ENCODE results near the gene RANBP3. TPM values are rescaled to one million over a fixed set of nuclear protein-coding genes. Genes with fewer than 3 reads are reported as not detected.

The RANBP3 gene
- total and polyA plus RNA-seq, 4 donors: 33.6 to 67.7 (median 54.9) TPM

DNA sequence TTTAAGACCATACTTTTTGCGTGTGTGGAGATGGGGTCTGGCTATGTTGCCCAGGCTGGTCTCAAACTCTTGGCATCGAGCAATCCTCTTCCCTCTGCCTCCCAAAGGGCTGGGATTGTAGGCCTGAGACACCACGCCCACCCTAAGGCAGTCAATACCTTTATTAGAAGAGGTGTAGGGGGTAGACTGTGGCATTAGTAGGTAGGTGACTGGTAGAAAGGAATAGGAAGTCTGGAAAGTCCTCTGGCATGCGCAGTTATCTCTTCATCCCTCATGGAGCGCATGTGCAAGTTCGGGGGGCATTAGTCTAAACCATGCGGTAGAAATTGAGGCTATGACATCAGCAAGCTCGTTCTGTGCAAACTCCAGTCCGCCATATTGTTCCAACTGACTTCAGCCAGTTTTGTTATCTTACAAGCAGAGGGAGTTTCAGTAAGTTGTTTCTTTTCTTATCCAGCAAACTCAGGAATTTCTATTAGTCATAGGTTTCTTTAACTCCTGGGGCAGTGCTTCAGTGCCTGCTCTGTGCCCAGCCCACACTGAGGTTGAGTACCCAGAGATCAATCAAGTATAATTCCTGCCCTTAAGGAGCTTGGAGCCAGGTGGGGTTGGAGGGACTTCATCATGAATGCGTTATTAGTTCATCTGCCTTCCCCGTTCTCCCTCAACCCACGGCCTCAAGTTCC lies 7.3 kb upstream of the RANBP3 start:
- no peak overlapping the region for H3K9ac ChIP-seq (ENCODE audit: insufficient read depth in 1 of 2, low read length in 2 of 2)
- TF ChIP-seq, protein P1, sequence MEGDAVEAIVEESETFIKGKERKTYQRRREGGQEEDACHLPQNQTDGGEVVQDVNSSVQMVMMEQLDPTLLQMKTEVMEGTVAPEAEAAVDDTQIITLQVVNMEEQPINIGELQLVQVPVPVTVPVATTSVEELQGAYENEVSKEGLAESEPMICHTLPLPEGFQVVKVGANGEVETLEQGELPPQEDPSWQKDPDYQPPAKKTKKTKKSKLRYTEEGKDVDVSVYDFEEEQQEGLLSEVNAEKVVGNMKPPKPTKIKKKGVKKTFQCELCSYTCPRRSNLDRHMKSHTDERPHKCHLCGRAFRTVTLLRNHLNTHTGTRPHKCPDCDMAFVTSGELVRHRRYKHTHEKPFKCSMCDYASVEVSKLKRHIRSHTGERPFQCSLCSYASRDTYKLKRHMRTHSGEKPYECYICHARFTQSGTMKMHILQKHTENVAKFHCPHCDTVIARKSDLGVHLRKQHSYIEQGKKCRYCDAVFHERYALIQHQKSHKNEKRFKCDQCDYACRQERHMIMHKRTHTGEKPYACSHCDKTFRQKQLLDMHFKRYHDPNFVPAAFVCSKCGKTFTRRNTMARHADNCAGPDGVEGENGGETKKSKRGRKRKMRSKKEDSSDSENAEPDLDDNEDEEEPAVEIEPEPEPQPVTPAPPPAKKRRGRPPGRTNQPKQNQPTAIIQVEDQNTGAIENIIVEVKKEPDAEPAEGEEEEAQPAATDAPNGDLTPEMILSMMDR (IDR thresholded peaks at IDR 0.05; ENCODE audit: control extremely low read depth, extremely low read depth): no peak
- H3K9me3 ChIP-seq (ENCODE audit: control insufficient read depth in 4 of 4, insufficient read depth in 3 of 4, low read length in 3 of 4): no peaks in the 10 kb centered on the region
- 91 to 95% methylated on average over 12 of the region's 12 CpGs for WGBS, 2 donors
- DNase-seq: no peak
- ATAC-seq (ENCODE audit: insufficient read depth, low FRiP score): no peak
- no peaks in the 10 kb centered on the region for H3K36me3 ChIP-seq (ENCODE audit: control insufficient read depth in 4 of 4, insufficient read depth in 4 of 4, low read length in 4 of 4)
- no peaks in the 10 kb centered on the region for H3K27me3 ChIP-seq (ENCODE audit: control insufficient read depth in 3 of 3, insufficient read depth in 3 of 3, low read length in 2 of 3)
- no peak overlapping the region for H3K4me3 ChIP-seq
- peaks cover 0 to 34% (median 5%) of the 10 kb centered on the region in 5 donors for H3K4me1 ChIP-seq (ENCODE audit: control insufficient read depth in 5 of 5, insufficient read depth in 5 of 5, low read length in 5 of 5)
- no peak overlapping the region for H3K27ac ChIP-seq (ENCODE audit: low read depth in 1 of 2, low read length in 1 of 2)

DNA sequence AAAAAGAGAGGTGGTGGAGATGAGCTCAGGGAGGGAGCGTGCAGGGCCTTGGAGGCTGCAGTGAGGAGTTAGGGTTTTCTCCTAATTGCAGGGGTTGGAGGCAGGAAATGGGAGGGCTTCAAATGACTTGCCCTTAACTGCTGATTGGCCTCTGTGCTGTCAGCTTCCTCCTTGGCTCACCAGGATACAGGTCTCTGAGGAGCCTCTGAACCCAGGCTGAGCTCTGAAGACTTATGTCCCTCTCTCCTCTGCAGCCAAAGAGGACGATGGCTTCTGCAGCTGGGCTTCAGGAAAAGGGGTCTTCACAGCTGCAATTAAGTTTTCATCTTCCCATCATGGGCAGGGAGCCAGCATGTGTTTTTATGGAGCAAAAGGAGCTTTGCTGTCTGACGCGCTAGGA lies 6.7 kb upstream of the RANBP3 start:
- Histone ChIP-seq H3K9ac (ENCODE audit: insufficient read depth in 1 of 2, low read length in 2 of 2) (peak overlapping the region in 1 of 2 donors; percentile 19), H3K9me3 (ENCODE audit: control insufficient read depth in 4 of 4, insufficient read depth in 3 of 4, low read length in 3 of 4) (no peaks in the 10 kb centered on the region), H3K36me3 (ENCODE audit: control insufficient read depth in 4 of 4, insufficient read depth in 4 of 4, low read length in 4 of 4) (no peaks in the 10 kb centered on the region), H3K27ac (ENCODE audit: low read depth in 1 of 2, low read length in 1 of 2) (no peak overlapping the region), H3K4me1 (ENCODE audit: control insufficient read depth in 5 of 5, insufficient read depth in 5 of 5, low read length in 5 of 5) (peaks cover 0 to 34% (median 5%) of the 10 kb centered on the region in 5 donors), H3K4me3 (no peak overlapping the region), H3K27me3 (ENCODE audit: control insufficient read depth in 3 of 3, insufficient read depth in 3 of 3, low read length in 2 of 3) (no peaks in the 10 kb centered on the region)
- no peak for ATAC-seq (ENCODE audit: insufficient read depth, low FRiP score)
- TF ChIP-seq, protein P1 (IDR thresholded peaks at IDR 0.05; ENCODE audit: control extremely low read depth, extremely low read depth): no peak
- WGBS, 2 donors: 59 to 85% methylated on average over 4 of the region's 4 CpGs
- peak; percentile 65 to 79 (median 73) for DNase-seq

DNA sequence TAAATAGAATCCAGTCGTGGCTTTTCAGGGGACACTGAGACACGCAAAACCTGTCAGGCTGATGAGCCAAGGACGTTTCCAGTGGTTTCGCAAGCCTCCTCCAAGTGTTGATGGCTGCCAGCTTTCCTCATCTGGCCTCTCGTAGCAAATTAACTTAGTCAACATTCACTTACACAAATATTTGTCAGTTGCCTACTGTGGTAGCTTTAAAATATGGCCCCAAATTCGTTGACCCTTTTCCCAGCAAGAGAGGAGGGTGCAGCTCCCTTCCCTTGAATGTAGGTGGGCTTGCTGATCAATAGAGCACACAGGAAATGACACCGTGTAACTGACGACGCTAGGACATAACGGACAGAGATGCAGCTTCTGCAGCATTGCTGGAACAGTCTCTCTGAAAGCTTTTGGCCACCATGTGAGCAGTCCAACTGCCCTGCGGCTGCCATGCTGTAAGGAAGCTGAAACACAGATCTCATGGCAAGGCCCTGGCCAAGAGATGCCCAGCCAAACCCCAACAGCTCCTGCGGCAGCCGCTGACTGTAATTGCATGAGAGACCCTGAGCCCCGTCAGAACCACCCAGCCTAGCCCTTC lies 5.5 kb upstream of the RANBP3 start:
- TF ChIP-seq, protein P1 (IDR thresholded peaks at IDR 0.05; ENCODE audit: control extremely low read depth, extremely low read depth): no peak
- H3K9ac ChIP-seq (ENCODE audit: insufficient read depth in 1 of 2, low read length in 2 of 2): no peak overlapping the region
- no peaks in the 10 kb centered on the region for H3K36me3 ChIP-seq (ENCODE audit: control insufficient read depth in 4 of 4, insufficient read depth in 4 of 4, low read length in 4 of 4)
- ATAC-seq (ENCODE audit: insufficient read depth, low FRiP score): no peak
- H3K4me1 ChIP-seq (ENCODE audit: control insufficient read depth in 5 of 5, insufficient read depth in 5 of 5, low read length in 5 of 5): peaks cover 2 to 40% (median 11%) of the 10 kb centered on the region in 5 donors
- 46 to 59% methylated on average over 14 of the region's 14 CpGs for WGBS, 2 donors
- peak; percentile 63 to 87 (median 79) for DNase-seq
- H3K27me3 ChIP-seq (ENCODE audit: control insufficient read depth in 3 of 3, insufficient read depth in 3 of 3, low read length in 2 of 3): no peaks in the 10 kb centered on the region
- H3K27ac ChIP-seq (ENCODE audit: low read depth in 1 of 2, low read length in 1 of 2): peak overlapping the region in 1 of 2 donors; percentile 37
- no peaks in the 10 kb centered on the region for H3K9me3 ChIP-seq (ENCODE audit: control insufficient read depth in 4 of 4, insufficient read depth in 3 of 4, low read length in 3 of 4)
- H3K4me3 ChIP-seq: no peak overlapping the region

All from lung (tissue), 12 donors.